OCI-M2 (cell line): Measurements from ENCODE around the gene MYH6.
"Not testable (repeated sequence)": the region's sequence is repeated elsewhere in the genome, so short reads cannot be mapped to it uniquely, and the experiment has no call there.

Source experiments
- DNase-seq: peaks from one replicate; lab custom pipeline; 2025; ENCODE audit not compliant: unreplicated experiment; lab: John Stamatoyannopoulos, UW

Gene MYH6

GRCh38 chr14:23415821-23416778 is 8.0 kb upstream of the MYH6 start:
- no peak for DNase-seq

- no peak for DNase-seq
These were observed 7.1 kb upstream of the MYH6 start for GRCh38 chr14:23414906-23415820.

GRCh38 chr14:23414254-23414653 is 6.2 kb upstream of the MYH6 start:
- no peak for DNase-seq

- no peak for DNase-seq
These were observed 5.6 kb upstream of the MYH6 start for GRCh38 chr14:23413681-23414080.

- no peak for DNase-seq
These were observed 3.8 kb upstream of the MYH6 start for GRCh38 chr14:23411563-23412525.

- DNase-seq, result no peak
These were observed 2.0 kb upstream of the MYH6 start for GRCh38 chr14:23409966-23410635.

- DNase-seq, result no peak
These were observed 1.4 kb upstream of the MYH6 start for GRCh38 chr14:23409475-23409874.

GRCh38 chr14:23408307-23408630 is 196 bp upstream of the MYH6 start:
- no peak for DNase-seq

GRCh38 chr14:23406725-23407355 is 1.2 kb downstream of the MYH6 start:
- no peak for DNase-seq

GRCh38 chr14:23406244-23406643 is 1.8 kb downstream of the MYH6 start:
- DNase-seq, result no peak

- no peak for DNase-seq
These were observed 2.5 kb downstream of the MYH6 start for GRCh38 chr14:23405516-23406025.

- no peak for DNase-seq
These were observed 3.0 kb downstream of the MYH6 start for GRCh38 chr14:23405096-23405495.

- DNase-seq, result no peak
These were observed 3.7 kb downstream of the MYH6 start for GRCh38 chr14:23404331-23404900.

GRCh38 chr14:23403908-23404307 is 4.2 kb downstream of the MYH6 start:
- DNase-seq, result no peak

GRCh38 chr14:23403139-23403438 is 5.0 kb downstream of the MYH6 start:
- DNase-seq, result no peak

- no peak for DNase-seq
These were observed 5.6 kb downstream of the MYH6 start for GRCh38 chr14:23402296-23403138.

- no peak for DNase-seq
These were observed 6.8 kb downstream of the MYH6 start for GRCh38 chr14:23401291-23401690.

- DNase-seq, result not testable (repeated sequence)
These were observed 7.5 kb downstream of the MYH6 start for GRCh38 chr14:23400496-23401149.
